IPS-11a (cell line): ENCODE results near the gene MED4.

Experiments used
- H3K4me3 ChIP-seq: one replicate; pipeline ENCODE4 v1.5.1; 2013; ENCODE audit warnings: low read depth, low read length, control low read depth

The MED4 gene

DNA sequence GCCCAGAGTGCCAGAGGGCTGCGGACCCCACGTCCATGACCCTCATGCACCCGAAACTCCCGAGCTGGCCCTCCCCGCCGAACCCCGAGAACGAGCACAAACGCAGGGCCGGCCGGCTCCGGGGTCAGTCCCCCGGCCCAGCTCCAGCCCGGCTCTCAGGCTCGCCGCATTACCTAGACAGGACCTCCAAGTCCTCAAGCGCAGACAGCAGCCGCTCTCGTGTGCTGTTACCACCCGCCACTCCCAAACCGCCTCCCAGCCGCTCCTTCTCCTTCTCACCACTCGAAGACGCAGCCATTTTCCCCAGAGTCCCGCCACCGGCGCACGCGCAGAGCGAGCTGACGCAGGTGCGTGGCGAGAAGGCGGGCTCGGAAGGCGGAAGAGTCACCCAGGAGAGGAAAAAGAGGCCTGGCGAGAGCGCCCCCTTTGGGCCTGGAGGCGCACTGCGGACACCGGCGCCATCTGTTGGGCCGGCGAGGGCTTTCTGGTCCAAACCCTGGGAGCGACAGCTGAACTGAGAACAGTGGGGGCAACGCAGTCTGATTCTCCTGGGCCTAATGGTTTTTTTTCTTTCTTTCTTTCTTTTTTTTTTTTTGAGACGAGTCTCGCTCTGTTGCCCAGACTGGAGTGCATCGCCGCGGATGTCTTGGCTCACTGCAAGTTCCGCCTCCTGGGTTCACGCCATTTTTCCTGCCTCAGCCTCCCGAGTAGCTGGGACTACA is at the start of gene MED4:
TSS of gene MED4 (minus strand) at position 324 of the 722 bp plus-strand sequence. CDS start at position 298, 26 bp downstream.
- peak within 1 kb of the TSS; percentile 92 for H3K4me3 ChIP-seq

- H3K4me3 ChIP-seq: no peak overlapping the region
Observed at GRCh38 chr13:48144413-48145035, 49.6 kb upstream of the MED4 start.

DNA sequence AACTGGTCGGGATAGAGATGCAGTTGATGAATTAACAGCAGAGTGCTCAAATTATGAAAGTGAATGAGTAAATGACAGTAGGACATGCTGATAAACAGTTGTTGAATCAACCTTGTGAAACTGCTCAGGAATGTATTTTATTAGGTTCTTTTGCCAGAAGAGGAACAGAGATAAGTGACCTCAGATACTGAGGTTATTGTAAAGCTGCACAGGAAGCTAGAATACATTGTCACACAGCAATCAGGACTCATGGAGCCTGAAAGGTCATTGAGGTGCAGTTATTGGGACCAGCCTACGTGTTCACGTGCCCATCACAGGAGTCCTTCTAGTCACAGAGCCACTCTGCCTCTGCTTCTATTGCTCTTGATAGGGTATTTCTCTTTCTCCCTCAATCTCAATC is 47.5 kb upstream of the MED4 start:
- H3K4me3 ChIP-seq: no peak overlapping the region

- no peak overlapping the region for H3K4me3 ChIP-seq
Observed at GRCh38 chr13:48138270-48138669, 43.4 kb upstream of the MED4 start.

DNA sequence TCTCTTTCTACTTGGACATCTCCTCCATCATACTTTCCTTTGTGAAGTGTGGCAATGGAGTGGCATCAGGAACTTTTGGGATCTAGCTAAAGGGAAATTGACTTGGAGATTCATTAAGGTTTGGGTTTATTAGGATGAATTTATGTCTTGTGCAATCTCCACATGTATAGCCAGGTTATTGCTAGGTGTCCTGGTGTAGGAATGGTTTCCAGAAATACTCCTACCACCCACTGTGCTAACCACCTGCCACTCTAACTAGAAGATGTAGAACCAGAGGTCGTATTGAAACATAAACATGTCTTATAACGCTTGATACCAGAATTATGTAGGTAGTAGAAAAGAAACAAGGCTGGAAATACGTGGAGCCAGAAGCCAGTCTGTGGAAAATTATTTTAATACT is 38.1 kb upstream of the MED4 start:
- no peak overlapping the region for H3K4me3 ChIP-seq

DNA sequence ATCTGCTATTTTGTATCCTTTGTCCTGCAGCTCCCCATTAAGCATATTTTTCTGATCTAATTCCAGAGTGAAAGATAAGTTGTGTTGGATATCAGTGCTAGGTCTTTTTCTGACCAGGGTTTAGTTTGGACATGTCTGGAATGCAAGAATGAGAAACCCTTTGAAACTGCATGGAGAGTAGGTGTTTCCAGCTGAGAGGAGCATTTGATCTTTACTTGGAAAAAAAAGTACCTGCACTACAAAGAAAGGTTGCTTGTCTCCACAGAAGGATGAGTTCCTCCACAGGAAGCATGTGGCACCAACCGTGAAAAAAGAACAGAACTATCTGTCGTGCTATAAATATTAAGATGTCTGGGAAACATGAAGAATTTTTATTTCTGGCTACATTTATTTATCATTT is 36.6 kb upstream of the MED4 start:
- H3K4me3 ChIP-seq: no peak overlapping the region

DNA sequence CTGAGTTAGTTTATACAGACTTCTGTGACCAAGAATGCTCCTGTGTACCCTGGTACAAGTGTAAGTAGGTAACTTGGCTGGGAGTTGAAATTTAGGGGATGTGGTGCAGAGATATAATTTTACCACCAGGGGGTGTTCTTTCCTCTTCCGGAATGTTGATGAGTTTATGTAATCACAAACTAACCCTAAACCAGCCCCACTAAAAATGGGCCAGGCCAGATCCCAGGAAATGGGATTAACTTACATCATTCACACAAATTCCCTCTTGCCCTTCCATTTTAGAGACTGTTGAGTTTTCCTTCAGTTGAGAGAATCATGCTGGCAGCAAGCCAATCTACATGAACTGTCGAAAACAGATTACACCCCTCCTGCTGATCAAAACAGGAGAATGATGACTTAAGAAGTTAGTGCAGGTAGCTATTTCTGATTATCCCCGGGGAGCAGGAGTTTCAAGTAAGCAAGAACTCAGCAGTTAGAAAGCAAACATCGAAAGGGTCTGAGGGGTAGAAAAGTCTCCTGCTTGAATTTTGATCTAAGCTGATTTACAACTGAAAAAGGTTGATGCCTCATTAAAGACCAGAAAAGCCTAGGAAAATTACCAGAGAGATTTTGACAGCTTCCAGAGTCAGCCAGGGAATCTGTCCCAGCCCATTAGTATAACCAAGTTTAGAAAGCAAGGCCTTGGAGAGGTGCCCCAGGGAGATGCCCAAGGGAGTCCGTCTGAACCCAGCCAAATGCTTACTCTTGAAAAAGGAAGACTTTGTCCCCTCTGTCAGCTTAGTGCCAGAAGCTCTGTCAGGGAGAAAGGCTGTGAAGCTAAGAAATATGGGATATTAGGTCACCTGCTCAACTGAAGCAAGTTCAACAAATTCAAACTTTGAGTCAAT is 32.3 kb upstream of the MED4 start:
- H3K4me3 ChIP-seq: no peak overlapping the region

GRCh38 chr13:48125794-48126228 is 30.9 kb upstream of the MED4 start:
- H3K4me3 ChIP-seq: no peak overlapping the region

DNA sequence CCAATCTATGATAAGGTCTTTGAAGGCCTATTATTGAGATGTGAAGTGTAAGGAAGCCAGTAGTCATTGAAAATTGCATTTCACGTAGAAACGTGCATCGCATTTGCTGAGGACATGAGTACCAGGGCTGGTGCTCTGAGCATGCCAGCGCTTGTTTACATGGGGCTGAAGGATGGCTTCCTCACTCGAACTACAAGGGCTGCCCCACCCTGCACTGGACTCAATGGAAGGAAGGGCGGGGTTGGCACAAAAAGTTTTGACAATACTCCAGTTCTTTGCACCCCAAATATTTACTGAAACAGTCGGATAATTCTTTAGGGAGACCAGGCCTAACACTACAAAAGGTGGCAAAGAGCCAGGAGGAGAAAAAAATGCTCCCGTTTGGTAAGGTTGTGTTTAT is 28.9 kb upstream of the MED4 start:
- no peak overlapping the region for H3K4me3 ChIP-seq

DNA sequence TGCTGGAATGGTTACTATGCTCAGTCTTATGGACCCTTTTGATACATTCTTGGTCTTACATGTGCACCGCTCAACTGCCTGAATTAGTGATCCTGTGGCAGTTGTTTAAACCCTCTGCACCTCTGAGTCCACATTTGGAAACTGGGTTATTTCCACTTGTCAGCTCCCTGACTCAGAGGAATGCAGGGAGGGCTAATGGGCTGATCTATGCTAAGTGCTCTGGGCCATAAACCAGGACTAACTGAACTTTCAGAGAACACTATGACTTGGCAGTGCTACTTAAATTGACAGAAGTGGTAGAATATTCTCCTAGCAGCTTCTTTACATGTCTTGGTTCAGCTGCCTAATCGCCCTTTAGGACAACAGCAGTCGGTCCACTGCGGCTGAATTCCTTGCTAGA is 26.8 kb upstream of the MED4 start:
- no peak overlapping the region for H3K4me3 ChIP-seq

DNA sequence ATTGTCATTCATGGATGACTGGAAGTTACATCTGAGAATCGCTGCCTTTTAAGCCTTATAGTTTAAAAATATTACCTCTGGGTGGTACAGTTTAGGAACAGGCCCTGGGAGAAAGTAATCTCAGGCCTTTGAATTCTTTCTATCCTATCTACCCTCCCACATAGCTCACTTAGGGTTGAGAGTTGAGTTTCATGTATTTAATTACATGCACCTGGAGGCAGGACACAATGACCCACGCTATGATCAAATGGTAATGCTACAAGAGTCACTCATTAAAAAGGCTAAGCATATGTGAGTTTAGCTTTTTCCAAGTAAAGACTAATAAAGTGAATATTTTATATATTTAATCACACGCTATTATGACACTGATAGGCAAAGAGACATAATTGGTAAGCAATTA is 25.3 kb upstream of the MED4 start:
- H3K4me3 ChIP-seq: no peak overlapping the region

- H3K4me3 ChIP-seq: no peak overlapping the region
Observed at GRCh38 chr13:48118030-48118429, 23.1 kb upstream of the MED4 start.

DNA sequence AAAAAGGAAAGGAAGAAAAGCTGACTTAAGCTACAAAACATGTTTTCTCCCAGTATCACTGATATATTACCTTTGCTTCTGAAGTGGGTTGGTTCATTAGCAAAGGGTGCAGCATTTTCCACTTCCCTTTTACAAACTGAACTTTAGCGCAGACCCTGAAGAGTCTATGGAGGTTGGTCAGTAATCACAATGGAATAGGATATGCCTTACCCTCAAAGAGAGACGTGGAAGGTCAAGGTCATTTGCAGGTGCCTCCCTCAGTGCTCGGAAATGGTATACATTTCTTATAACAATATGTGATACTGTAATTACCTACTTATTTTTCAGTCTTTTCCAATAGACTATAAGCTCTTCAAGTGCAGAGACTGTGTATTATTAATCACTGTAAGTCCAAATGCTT is 21.9 kb upstream of the MED4 start:
- H3K4me3 ChIP-seq: no peak overlapping the region

GRCh38 chr13:48113756-48114130 is 18.8 kb upstream of the MED4 start:
- H3K4me3 ChIP-seq: no peak overlapping the region

DNA sequence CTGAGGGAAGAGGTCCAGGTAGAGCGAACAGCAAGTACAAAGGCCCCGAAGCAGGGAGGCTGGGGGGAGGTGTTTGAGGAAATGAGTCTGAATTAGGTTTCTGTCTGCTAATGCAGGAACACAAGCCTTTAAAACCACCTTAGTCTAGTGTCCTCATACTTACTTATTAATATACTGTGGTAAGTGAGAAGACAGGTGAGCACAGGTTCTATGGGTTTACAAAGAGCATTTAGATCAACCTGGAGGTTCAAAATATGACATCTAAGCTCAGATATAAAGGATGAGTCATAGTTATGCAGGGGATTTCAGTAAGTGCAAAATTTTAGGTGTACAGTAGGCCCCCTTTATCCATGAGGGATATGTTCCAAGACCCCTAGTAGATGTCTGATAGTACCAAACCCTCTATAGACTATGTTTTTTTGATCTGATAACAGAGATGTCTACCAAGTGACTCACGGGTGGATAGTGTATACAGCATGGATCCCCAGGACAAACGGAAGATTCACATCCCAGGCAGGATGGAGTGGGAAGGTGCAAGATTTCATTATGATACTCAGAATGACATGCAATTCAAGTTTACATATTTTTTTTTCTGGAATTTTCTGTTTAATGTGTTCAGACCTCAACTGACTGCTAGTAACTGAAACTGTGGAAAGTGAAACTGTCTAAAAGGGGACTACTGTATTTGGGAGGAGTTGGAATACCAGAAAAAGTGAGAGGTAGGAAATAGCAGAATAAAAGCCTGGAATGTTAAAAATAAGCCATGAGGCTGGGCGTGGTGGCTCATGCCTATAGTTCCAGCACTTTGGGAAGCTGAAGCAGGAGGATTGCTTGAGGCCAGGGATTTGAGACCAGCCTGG is 18.2 kb upstream of the MED4 start:
- no peak overlapping the region for H3K4me3 ChIP-seq

DNA sequence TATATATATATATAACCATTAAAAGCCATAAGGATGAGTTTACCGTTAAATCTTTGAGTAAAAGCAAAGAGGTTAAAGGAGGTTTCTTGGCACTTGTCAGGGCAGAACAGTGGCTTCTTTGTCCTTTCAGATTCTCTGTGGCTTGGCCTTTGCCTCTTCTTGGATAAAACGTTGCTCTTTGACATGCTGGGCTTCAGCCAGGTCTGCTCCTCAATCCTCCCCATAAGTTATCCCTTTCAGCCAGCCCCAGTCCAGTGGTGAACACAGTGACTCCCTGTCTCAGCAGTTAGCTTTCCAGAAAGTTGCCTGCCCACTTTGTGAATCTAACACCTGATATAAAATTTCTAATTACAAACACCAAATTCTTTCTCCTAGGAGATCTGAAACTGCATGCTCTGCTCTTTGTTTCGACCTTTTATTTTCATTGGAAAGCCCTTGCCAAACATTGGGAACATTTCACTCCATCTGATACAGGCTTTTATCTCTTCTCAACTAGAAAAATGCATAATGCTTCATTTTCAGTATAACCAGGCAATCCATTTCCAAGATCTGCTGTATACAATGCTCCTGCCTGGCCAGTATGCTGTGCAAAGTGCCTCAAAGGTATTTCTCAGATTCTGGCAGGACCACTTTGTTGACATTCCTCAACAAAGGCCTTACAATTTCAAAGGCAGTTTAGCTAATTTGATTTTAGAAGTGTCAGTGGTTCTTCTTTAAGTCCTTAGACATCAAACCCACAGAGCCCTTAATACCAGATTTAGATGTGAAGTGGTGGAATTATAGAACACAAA is 16.2 kb upstream of the MED4 start:
- H3K4me3 ChIP-seq: no peak overlapping the region

GRCh38 chr13:48110132-48110868 is 15.4 kb upstream of the MED4 start:
- no peak overlapping the region for H3K4me3 ChIP-seq

DNA sequence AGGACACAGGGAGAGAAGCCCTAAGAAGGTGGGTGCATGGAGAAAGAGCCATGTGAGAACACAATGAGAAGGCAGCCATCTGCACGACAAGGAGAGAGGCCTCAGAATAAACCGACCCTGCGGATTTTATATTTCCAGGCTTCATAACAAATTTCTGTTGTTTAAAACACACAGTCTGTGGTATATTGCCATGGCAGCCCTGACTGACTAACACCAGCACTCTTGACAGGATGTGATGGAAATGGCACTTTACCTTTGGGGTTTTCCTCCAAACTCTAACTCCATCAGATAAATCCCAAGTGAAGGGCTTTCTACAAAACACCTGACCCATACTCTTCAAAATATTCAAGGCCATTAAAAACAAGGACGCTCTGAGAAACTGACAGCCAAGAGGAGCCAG is 13.2 kb upstream of the MED4 start:
- no peak overlapping the region for H3K4me3 ChIP-seq

DNA sequence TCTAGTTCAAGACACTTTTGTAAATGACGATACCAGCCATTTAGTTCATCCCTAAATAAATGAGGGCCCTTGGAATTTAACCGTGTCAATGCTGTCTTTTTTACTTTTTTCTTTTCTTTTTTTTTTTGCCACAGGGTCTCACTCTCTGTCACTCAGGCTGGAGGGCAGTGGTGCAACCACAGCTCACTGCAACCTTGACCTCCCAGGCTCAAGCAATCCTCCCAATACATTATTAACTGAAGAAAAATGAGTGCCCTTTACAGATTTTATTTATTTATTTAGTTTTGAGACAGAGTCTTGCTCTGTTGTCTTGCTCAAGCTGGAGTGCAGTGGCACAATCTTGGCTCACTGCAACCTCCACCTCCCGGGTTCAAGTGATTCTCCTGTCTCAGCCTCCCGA is 2.9 kb upstream of the MED4 start:
- no peak overlapping the region for H3K4me3 ChIP-seq
